Natural killer cell (primary cell): ENCODE data around the gene HOXD10. TPM values are rescaled to one million over a fixed set of nuclear protein-coding genes. Genes with fewer than 3 reads are reported as not detected.

Experiments used
- ATAC-seq, 3 donors: fragments of 150-1000 bp in 2 of 3; fragments of 200-7000 bp in 1 of 3; cut with Tn5 transposase; 1 replicate in 1 of 3; 2 replicates in 2 of 3; pipeline ENCODE4 v1.10.0; 2021; ENCODE audit warnings: mild to moderate bottlenecking in 2 of 3, moderate library complexity in 2 of 3
- DNase-seq, 2 donors: peaks; one replicate each; pipeline versions ENCODE4 v3.0.0 to v3.0.0-alpha.2; 2013 to 2021; ENCODE audit warnings: mixed read lengths in 1 of 2
- H3K27ac ChIP-seq: one replicate; pipeline ENCODE4 v1.5.1; 2013; ENCODE audit warnings: mild to moderate bottlenecking, low read length
- H3K27me3 ChIP-seq: one replicate; pipeline ENCODE4 v1.6.1; 2013; ENCODE audit warnings: low read length; ENCODE audit not compliant: control insufficient read depth, insufficient read depth
- H3K36me3 ChIP-seq: one replicate; pipeline ENCODE4 v1.6.1; 2013; ENCODE audit warnings: low read length; ENCODE audit not compliant: control insufficient read depth, insufficient read depth
- H3K4me1 ChIP-seq: one replicate; pipeline ENCODE4 v1.6.1; 2013; ENCODE audit warnings: low read length; ENCODE audit not compliant: control insufficient read depth, insufficient read depth
- H3K4me3 ChIP-seq: one replicate; pipeline ENCODE4 v1.5.1; 2013; ENCODE audit warnings: low read length
- H3K9me3 ChIP-seq: one replicate; pipeline ENCODE4 v1.6.1; 2013; ENCODE audit warnings: low read length; ENCODE audit not compliant: control insufficient read depth, insufficient read depth
- H3K27ac Mint-ChIP-seq, 2 donors: one replicate each; pipeline ENCODE4 v1.8.0; 2022; ENCODE audit warnings: mild to moderate bottlenecking in 2 of 2, mixed read lengths in 2 of 2, moderate library complexity in 1 of 2
- H3K27me3 Mint-ChIP-seq, 2 donors: one replicate each; pipeline ENCODE4 v1.8.0; 2022; ENCODE audit warnings: low read depth in 2 of 2, mixed read lengths in 2 of 2
- H3K36me3 Mint-ChIP-seq: one replicate; pipeline ENCODE4 v1.8.0; 2022; ENCODE audit warnings: mixed read lengths
- H3K4me1 Mint-ChIP-seq, 2 donors: one replicate each; pipeline ENCODE4 v1.8.0; 2022; ENCODE audit warnings: mixed read lengths in 2 of 2
- H3K4me3 Mint-ChIP-seq: one replicate; pipeline ENCODE4 v1.8.0; 2022; ENCODE audit warnings: mild to moderate bottlenecking, moderate library complexity, mixed read lengths
- H3K9me3 Mint-ChIP-seq, 2 donors: one replicate each; pipeline ENCODE4 v1.8.0; 2022; ENCODE audit warnings: mixed read lengths in 2 of 2
- CTCF ChIP-seq: fragments of 200-600 bp; IDR thresholded peaks from one replicate; pipeline ENCODE4 v1.8.0; 2022; ENCODE audit warnings: antibody characterized with exemption
- WGBS: methylation state at CpG from one replicate; pipeline ENCODE4 v1.1.7; 2013; ENCODE audit warnings: missing lambda C conversion rate; ENCODE audit not compliant: insufficient coverage; 5-methylcytosine and 5-hydroxymethylcytosine counted together
- intact Hi-C: fragments of 100-400 bp; cut with micrococcal nuclease; formaldehyde crosslinking; loops from one replicate; pipeline ENCODE4 v1.14.2; 2022
- total RNA-seq, 4 donors: library from RNA; stranded (reverse); fragments of 120-200 nt in 1 of 4; gene quantifications; one replicate each; pipeline versions ENCODE4 v1.2.3 to v1.2.4, GENCODE V29; 2013 to 2022

HOXD10 gene
- total RNA-seq, 3 donors from 2014 or later (not counting 1 experiment from before 2014, with no cell fraction given), result not detected

GRCh38 chr2:176088937-176089842, 27.4 kb upstream of the HOXD10 start:
- H3K36me3 ChIP-seq, result no peaks in the 10 kb centered on the region
- no peak for TF ChIP-seq CTCF
- H3K36me3 Mint-ChIP-seq, result peaks cover 17% of the 10 kb centered on the region
- H3K4me3 ChIP-seq, result no peak overlapping the region
- intact Hi-C loops, result loop anchor here (5.0 kb wide), 1 partner anchor 33 kb away; the partner anchor contains the start of gene HOXD9
- H3K27me3 Mint-ChIP-seq, result peaks cover 74 to 87% of the 10 kb centered on the region in 2 donors
- no peak overlapping the region for H3K27ac Mint-ChIP-seq
- DNase-seq (no peak), ATAC-seq (no peak)
- no peak overlapping the region for H3K4me3 Mint-ChIP-seq
- peaks cover 8 to 25% of the 10 kb centered on the region in 2 donors for H3K4me1 Mint-ChIP-seq
- H3K27ac ChIP-seq, result no peak overlapping the region
- WGBS, result 9% methylated on average over 6 of the region's 6 CpGs
- peaks cover 0 to 3% of the 10 kb centered on the region in 2 donors for H3K9me3 Mint-ChIP-seq
- peaks cover 21% of the 10 kb centered on the region for H3K9me3 ChIP-seq
- H3K27me3 ChIP-seq, result peaks cover 88% of the 10 kb centered on the region
- H3K4me1 ChIP-seq, result peaks cover 14% of the 10 kb centered on the region

- no peak overlapping the region for H3K4me3 ChIP-seq
- ATAC-seq, result no peak
- H3K36me3 Mint-ChIP-seq, result peaks cover 17% of the 10 kb centered on the region
- TF ChIP-seq CTCF, result no peak
- no peak overlapping the region for H3K27ac Mint-ChIP-seq
- peaks cover 73 to 87% of the 10 kb centered on the region in 2 donors for H3K27me3 Mint-ChIP-seq
- DNase-seq, result no peak
- H3K27me3 ChIP-seq, result peaks cover 88% of the 10 kb centered on the region
- intact Hi-C loops, result loop anchor here (5.0 kb wide), 1 partner anchor 32 kb away; the partner anchor contains the start of gene HOXD9
- H3K4me1 Mint-ChIP-seq, result peaks cover 8 to 29% of the 10 kb centered on the region in 2 donors
- H3K4me3 Mint-ChIP-seq, result no peak overlapping the region
- peaks cover 14% of the 10 kb centered on the region for H3K9me3 ChIP-seq
- no peaks in the 10 kb centered on the region for H3K36me3 ChIP-seq
- H3K9me3 Mint-ChIP-seq, result peaks cover 0 to 3% of the 10 kb centered on the region in 2 donors
- H3K4me1 ChIP-seq, result peaks cover 14% of the 10 kb centered on the region
- H3K27ac ChIP-seq, result no peak overlapping the region
These were observed 26.7 kb upstream of the HOXD10 start for GRCh38 chr2:176089843-176090395.

GRCh38 chr2:176090862-176091261, 25.7 kb upstream of the HOXD10 start:
- Histone ChIP-seq H3K4me1 (peaks cover 14% of the 10 kb centered on the region), H3K36me3 (no peaks in the 10 kb centered on the region), H3K9me3 (peaks cover 13% of the 10 kb centered on the region), H3K27me3 (peaks cover 88% of the 10 kb centered on the region), H3K27ac (no peak overlapping the region), H3K4me3 (no peak overlapping the region)
- H3K27me3 Mint-ChIP-seq, result peaks cover 74 to 87% of the 10 kb centered on the region in 2 donors
- intact Hi-C loops, result no loop called here
- no peak for TF ChIP-seq CTCF
- no peak for DNase-seq
- no peak for ATAC-seq
- no peak overlapping the region for H3K27ac Mint-ChIP-seq
- peaks cover 8 to 29% of the 10 kb centered on the region in 2 donors for H3K4me1 Mint-ChIP-seq
- H3K36me3 Mint-ChIP-seq, result peaks cover 17% of the 10 kb centered on the region
- H3K9me3 Mint-ChIP-seq, result peaks cover 0 to 3% of the 10 kb centered on the region in 2 donors
- H3K4me3 Mint-ChIP-seq, result no peak overlapping the region
- 19% methylated on average over 5 of the region's 5 CpGs for WGBS
